ENCODE data around the gene ALOX15.
"Not testable (repeated sequence)": the region's sequence is repeated elsewhere in the genome, so short reads cannot be mapped to it uniquely, and the experiment has no call there.

Gene ALOX15, protein sequence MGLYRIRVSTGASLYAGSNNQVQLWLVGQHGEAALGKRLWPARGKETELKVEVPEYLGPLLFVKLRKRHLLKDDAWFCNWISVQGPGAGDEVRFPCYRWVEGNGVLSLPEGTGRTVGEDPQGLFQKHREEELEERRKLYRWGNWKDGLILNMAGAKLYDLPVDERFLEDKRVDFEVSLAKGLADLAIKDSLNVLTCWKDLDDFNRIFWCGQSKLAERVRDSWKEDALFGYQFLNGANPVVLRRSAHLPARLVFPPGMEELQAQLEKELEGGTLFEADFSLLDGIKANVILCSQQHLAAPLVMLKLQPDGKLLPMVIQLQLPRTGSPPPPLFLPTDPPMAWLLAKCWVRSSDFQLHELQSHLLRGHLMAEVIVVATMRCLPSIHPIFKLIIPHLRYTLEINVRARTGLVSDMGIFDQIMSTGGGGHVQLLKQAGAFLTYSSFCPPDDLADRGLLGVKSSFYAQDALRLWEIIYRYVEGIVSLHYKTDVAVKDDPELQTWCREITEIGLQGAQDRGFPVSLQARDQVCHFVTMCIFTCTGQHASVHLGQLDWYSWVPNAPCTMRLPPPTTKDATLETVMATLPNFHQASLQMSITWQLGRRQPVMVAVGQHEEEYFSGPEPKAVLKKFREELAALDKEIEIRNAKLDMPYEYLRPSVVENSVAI

DNA sequence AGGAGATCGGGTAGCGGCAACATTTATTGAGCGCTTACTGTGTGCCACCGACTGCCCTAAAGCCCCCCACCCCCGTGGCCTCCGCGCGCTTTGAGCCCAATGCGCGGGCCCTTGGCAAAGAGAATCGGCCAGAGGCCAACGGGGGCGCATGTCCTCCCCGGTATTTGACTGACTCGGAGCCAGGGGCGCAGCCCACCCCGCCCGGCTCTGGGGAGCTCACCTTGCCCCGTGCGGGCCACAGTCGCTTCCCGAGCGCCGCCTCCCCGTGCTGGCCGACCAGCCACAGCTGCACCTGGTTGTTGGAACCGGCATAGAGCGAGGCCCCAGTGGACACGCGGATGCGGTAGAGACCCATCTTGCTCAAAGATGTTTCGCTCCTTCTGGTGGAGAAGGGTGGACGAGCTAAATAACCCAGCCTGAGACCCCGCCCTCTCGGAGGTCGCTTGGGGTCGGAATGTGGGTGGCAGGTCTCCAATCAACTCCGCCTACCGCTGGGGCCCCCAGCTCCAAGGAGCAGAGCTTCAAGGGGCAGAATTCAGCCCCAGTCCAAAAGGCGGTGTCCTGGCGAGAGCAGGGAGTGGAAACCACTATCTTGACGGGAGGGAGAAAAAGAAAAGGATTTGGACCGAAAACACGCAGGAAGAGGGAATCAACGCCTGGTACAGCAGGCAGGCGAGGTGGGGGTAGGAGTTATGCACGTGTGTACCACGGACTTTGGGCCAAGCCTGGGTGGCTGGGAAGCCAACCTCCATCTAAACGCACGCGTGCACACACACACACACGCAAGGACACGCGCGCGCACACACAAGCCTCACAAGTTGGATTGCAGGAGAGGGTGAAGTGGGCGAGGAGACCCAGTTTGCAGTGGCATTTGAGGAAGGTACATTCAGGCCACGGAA is at the start of gene ALOX15:
Gene ALOX15, minus strand, starts transcription at position 382 of the 899 bp plus-strand sequence. Its CDS starts 27 bp downstream, at position 355.
- no peak for FAIRE-seq

DNA sequence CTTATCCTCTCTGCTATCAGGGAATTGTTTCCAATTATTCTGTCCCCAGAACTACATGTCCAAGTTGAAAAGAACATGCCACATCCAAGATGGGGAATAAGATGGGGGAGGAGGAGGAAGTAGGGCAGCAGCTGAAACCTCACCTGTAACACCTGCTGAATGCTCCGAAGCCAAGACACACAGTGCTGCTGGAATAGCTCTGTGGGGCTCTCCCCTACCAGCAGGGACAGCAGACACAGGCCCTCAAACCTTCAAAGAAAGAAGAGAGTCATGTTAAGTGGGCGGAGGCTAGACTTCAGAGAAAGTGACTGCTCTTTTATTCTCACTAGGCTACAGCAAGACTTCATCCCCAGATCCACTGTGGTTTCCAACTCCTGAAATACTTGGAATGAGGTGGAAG is 49.3 kb upstream of the ALOX15 start:
- no peak for FAIRE-seq

DNA sequence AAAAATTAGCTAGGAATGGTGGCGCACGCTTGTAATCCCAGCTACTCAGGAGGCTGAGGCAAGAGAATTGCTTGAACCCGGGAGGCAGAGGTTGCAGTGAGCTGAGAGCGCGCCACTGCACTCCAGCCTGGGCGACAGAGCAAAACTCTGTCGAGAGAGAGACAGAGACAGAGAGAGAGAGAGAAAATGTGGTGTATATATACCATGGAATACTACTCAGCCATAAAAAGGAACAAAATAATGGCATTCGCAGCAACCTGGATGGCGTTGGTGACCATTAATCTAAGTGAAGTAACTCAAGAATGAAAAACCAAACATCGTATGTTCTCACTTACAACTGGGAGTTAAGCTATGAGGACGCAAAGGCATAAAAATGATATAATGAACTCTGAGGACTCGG is 48.4 kb upstream of the ALOX15 start:
- FAIRE-seq = not testable (repeated sequence)

DNA sequence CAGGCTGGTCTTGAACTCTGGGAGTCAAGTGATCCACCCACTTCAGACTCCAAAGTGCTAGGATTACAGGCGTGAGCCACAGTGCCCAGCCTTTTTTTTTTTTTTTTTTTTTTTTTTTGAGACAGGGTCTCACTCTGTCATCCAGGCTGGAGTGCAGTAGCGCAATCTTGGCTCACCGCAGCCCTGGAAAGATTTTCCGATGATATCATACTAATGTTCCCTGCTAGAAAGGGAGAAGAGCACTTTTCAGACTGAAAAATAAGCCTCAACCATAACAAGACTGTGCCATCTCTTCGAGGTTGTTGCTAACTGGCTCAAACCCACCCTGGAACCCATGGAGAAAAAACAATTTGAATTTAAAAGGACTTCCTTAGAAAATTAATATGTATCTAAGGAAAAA is 42.3 kb upstream of the ALOX15 start:
- FAIRE-seq = not testable (repeated sequence)

DNA sequence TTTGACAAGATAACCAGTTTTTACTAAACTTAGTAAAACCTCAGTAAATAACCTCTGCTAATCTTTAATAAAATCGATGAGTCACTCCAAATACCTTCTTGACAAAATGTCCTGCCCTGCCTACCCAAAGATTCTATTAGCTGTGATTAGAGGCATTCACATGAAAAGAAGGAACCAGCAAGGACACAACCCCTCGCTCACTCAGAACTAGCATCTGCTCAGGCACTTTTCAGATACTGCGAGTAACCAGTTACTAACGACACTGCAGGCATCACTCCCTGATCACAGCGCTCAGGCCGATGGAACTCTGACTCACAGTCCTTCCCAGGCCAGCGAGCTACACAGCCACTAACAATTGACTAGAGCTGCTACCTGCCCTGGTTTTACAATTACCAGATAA is 38.2 kb upstream of the ALOX15 start:
- no peak for FAIRE-seq

DNA sequence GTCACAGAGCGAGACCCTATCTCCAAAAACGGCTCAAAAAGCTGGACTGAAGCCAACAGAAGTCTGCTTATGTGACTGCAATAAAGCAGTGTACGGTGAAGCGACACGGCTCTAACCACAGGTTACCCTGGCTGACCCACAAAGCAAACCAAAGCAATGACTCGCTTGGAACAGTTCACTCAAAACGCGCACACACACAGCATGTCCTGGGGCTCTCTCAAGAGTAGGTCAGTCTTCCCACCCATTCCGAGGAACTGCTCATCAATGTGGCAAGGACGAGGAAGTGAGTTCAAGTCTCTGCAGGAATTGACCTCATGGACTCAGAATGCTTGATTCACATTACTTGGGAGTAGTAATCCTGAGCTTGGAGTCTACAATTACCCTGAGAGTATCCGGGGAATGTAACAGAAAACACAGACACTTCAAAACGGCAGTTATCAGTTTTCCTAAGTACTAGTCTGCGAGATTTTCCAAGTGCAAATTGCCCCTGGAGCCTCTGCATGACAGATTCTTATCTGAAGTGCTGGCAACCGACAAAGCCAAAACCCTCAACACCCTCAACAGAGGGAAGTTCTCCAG is 37.1 kb upstream of the ALOX15 start:
- FAIRE-seq = no peak

DNA sequence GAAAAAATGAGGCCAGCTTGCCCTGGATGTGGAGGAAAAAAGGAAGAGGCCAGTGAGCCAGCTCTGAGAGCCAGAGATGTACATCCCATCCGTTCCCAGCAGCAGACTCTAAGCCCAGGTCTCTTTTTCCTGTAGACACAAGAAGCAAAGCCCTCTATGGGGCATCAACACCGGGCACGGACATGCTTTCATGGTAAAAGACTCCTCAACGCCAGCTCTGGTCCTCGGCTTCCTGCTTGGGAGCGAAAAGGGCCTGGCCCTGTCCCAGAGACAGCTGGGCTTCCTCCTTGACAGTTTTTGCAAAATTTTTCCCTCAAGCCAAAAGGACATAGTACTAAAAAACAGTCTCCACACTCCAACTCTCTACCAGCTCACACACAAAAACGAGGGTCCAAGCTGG is 35.3 kb upstream of the ALOX15 start:
- FAIRE-seq = no peak

DNA sequence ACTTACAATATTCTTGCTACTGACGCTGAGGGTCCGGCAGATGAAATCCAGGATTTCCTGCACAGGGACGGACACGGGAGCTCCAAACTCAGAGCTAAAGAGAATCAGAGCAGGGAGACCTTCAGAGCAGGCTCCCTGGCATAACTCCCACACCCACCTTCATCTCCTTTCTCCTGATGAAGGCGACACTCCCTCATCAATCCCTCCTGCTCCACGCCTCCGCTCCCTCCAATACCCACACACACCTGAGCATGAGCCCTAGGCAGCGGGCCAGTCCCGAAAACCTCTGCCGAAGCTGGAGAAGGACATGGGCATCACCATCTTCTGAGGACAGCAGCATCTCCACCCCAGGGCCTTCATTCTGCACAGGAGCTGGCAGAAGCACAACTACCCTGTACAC is 34.3 kb upstream of the ALOX15 start:
- FAIRE-seq = no peak

DNA sequence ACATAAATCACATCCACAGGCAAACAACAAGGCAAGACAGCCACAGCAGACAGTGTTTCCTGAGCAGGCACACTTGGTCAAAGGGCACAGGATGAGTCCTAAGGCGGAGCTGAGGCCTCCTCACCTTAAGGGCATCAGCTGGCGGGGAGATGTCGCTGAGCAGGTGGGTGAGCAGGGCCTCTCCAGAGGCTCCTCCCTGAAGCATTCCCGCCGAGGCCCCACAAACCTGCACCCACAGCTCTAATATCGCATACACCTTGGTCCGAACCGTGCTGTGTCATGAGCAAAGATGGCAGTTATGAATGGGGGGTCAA is 33.2 kb upstream of the ALOX15 start:
- FAIRE-seq = no peak

DNA sequence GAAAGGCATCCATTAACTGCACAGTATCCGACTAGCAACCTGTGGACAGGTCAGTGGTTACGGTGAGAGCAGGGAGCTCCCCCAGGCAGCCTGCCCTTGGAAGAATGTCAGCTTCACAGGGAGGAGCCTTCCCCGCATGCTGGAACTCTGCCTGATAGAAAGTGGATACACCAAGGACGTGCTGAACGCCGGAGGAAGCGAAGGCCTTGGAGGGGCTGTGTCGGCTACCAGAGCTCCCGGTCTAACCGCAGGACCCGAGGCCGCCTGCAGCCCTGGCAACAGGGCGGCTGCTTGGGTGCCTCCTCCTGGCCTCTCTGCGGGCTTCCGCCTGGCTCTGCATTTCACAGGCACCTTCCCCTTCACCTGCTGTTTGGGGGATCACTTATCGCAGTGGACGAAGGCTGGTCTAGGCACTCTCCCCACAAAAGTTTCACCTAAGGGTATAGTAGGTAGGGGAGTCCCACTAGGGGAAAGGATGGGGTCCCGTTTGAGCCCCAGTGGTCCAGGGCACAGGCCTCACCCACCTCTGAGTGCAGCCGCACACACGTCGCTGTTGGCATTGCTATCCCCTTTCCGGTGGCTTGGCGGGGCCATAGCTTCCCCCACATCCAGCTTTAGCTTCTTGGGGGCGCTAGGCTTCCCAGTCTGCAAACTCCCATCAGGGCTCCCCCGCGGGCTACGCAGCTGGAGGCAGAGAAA is 32.7 kb upstream of the ALOX15 start:
- FAIRE-seq = no peak

DNA sequence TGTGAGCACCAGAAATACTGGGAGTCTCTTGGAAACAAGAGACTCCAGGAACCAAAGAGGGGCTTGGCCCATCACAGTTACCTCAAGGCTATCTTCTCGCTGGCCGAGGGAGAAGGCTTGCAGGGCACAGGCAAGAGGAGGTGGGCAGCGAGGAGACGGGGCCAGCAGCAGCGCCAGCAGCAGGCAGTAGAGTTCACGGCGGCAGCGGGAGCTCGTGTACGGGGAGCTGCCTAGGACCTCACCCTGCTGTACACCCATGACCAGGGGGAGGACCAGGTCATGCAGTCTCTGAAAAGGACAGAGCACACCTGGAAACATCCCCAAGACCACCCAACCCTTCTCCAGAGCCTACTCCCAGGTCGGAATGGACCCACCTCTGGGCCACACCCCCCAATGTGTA is 31.7 kb upstream of the ALOX15 start:
- FAIRE-seq = no peak

DNA sequence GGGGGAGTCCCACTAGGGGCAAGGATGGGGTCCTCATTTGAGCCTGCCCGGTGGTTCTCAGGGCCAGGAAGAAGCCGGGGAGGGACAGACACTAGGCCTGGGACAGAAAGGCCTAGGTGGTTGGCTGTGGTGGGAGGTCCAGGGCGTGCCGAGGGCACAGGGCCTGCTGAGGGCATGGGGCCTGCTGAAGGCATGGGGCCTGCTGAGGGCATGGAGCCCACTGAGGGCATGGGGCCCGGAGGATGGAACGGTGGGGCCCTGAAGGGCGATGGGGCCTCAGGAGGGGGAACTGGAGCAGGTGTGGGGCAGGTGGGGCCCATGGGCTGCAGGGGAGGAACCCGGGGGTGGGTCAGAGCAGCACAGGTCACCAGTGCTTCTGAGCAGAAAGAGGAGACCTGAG is 31.3 kb upstream of the ALOX15 start:
- FAIRE-seq = no peak

DNA sequence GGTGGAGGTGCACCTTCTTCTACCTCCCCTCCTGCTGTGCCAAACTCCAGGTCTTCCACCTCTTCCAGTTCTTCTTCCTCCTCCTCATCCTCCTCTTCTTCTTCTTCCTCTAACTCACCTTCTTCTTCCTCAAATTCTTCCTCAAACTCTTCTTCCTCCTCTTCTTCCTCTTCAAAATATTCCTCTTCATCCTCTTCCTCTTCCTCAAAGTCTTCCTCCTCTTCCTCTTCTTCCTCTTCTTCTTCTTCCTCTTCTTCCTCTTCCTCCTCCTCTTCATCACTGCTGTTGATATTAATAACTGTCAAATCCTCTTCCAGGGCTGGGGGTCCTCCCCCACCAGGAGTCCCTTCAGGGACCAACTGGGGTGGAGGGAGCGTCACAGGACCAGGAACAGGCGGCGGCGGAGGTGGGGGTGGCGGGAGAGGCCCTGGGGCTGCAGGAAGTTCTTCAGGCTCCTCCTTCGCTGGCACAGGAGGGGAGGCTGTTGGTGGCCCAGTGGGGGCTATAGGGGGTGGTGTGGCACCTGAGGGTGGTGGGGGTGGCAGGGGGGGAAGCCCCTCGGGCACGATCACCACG is 30.7 kb upstream of the ALOX15 start:
- no peak for FAIRE-seq

DNA sequence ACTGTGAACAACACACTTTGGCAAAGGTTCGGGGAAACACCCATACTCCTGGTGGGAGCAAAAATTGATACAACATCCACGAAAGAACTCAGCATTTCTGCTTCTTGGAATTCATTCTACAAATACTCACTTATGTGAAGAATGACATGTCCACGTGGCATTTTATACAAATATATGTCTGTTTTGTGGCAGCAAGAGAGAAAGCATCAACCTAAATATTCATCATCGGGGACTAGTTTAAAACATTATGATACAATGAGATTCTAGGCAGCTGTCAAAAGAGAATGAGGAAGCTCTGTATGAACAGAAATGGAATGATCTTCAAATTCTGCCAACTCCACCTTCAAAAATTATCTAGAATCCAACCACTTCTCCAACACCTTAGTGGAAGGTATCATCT is 25.7 kb upstream of the ALOX15 start:
- FAIRE-seq = no peak

DNA sequence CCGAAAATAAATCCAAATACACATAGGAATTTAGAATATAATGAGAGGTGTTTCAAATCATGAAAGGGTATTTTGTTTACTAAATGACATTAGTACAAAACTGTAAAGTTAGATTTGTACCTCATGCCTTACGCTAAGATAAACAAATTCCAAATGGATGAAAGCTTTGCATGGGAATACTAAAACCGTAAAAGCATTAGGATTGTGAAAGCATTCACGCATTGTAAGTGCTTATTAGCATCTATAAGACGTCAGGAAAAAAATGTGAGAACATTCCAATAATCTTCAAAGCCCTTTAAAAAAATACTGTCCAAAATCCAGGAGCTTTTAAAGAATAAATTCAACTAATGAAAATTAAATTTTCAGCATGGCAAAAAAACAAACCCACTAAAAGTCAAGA is 24.8 kb upstream of the ALOX15 start:
- FAIRE-seq = no peak

DNA sequence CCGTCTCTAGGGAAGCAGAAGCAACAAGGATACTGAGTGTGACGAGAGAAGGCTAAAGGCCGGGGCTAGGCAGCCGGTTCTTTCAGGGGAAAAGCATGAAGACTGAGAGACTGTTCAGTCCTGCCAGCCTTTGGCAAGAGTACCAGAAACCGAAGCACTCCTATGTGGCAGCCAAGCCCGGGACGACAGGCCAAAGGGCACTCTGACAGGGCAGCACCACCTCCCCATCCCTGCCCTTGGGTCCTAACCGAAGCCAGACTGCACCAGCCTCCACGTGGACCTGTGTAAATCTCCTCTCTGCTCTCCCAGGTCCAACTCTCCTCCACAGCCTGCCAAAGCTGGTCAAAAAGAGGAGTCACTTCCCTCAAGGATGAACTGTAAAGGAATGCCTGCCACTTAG is 23.5 kb upstream of the ALOX15 start:
- no peak for FAIRE-seq

DNA sequence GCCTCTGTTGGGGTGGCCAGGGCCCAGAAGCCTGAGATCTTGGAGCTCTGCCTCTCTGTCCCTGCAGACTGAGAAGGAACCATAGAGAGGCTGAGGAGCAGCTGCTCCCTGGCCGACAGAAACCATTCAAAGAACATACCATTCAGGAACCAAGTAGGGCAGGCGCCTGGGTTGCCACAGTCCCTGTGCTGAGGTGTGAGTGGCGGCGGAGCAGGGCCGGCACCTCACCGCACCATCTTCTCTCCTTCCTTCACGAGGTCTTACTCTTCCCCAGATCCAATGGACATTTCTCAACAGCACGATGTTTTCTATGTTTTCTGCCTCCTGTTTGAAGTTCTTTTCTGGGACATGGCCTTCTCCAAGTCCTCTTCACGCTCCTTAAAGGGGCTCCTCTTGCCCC is 22.8 kb upstream of the ALOX15 start:
- FAIRE-seq = no peak

DNA sequence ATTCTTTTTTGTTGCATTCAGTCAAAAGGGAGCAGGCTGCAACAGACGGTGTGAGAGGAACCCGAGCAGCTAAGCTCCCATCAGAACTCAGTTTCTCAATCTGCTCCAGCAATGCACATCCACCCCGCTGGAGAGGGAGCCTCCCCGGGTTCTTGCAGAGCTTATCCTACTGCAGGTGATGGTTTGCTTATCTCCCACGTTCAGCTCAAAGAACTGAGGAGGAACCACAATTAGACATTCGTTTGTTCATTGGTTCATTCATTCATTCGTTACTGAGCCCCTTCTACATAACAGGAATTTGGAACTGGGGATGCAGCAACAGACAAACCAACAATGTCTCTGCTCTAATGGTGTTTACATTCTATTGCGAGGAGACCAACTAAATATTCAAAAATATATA is 22.2 kb upstream of the ALOX15 start:
- FAIRE-seq = no peak

DNA sequence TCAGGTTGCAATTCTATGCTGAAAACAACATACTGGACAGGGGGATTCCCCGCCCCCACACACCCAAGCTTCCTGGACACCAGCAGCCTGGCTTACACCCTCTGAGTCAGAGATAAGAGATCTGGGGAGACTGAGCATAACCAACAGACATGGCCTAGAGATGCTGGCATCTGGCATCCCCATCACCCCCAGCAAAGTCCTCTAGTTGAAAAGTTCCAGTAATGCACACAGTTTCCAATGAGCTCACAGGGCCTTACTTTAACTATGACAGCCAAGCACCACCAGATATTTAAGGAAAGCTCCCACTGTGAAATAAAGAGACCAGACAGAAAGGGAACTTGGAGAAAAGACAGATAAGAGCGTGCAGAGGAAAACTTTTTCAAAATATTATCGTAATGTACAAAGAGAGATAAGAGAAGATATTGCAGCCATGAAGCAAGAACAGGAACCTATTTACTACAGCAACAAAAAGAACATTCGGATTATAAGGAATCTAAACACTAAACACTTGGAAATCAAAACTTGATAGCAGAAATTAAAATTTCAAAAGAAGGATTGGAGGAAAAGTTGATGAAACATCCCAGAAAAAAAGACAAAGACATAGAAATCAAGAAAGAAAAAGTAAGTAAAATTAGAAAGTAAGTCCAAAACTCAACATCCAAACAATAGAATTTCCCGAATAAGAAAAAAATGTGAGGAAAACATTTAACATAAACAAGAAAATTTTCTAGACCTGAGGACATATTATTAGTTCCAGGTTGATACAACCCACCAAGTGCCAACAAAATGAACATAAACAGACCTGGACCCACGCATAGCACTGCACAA is 17.2 kb upstream of the ALOX15 start:
- FAIRE-seq = no peak

DNA sequence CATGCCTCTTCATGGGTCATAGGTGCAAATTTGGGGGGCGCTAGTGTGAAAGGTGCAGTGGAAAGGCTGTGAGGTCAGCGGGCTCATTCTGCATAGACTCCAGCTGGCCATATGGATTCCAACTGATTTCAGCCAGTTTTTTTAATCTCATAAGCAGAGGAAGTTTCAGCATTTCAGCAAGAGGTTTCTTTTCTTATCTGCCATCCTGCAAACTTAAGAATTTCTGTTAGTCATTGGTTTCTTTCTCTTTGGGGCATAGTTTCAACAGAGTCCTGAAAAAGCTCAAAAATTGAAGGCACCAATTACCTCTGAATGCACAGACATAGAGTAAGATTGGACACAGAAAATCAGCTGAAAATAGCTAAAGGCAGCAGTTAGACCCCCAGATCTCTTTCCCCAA is 16.2 kb upstream of the ALOX15 start:
- no peak for FAIRE-seq

DNA sequence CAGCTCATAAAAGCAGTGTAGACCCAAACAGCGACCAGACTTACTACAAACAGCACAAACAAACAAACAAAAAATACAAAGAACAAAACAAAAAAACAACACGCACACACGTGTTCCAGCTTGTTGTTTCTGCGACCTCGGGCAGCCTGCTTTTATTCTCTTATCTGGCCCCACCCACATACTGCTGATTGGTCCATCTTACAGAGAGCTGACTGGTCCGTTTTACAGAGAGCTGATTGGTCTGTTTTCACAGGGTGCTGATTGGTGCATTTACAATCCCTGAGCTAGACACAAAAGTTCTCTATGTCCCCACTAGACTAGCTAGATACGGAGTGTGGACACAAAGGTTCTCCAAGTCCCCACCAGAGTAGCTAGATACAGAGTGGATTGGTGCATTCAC is 14.5 kb upstream of the ALOX15 start:
- FAIRE-seq = not testable (repeated sequence)
